GM18873 (cell line): Measurements from ENCODE around the gene NECAB2.

Source experiments
- ATAC-seq: cut with Tn5 transposase; IDR thresholded peaks from one replicate; pipeline ENCODE4 v1.9.1; 2021; ENCODE audit warnings: mild to moderate bottlenecking, moderate library complexity, moderate number of reproducible peaks; ENCODE audit not compliant: unreplicated experiment, low FRiP score

Gene NECAB2

DNA sequence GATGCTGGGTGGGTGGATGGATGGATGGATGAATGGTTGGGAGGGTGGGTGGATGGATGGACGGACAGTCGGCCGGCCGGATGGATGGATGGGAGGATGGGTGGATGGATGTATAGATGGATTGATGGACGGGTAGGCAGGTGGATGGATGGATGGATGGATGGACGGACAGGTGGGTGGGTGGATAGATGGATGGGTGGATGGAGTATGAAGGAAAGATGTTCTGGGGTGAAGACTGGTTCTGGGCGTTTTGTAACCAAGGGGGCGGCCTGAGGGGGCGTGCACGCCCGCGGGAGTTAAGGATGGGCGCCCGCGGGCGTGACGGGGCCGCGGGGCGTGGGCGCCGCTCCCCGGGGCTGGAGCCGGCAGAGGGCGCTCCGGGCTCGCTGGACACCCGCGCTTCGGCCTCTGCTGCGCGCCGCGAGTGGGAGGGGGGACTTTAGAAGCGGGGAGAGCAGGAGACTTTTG, at the start of gene NECAB2:
NECAB2 (plus strand) TSS at position 407 of the 468 bp plus-strand sequence. CDS start 405 bp downstream, outside the sequence.
- ATAC-seq: no peak

DNA sequence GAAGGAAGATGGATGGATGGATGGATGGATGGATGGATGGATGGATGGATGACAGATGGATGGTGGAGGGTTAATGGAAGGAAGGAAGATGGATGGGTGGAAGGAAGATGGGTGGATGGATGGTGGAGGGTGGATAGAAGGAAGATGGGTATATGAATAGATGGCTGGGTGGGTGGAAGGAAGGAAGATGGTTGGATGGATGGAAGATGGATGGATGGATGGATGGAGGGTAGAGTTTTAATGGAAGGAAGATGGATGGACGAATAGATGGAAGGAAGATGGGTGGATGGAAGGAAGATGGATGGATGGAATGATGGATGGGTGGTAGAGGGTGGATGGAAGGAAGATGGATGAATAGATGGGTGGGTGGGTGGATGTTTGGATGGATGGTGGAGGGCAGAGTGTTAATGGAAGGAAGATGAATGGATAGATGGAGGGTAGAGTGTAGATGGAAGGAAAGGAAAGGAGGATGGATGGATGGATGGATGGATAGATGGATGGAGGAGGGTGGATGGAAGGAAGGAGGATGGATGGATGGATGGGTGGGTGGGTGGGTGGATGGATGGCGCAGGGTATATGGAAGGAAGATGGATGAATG, 47.1 kb upstream of the NECAB2 start:
- no peak for ATAC-seq

DNA sequence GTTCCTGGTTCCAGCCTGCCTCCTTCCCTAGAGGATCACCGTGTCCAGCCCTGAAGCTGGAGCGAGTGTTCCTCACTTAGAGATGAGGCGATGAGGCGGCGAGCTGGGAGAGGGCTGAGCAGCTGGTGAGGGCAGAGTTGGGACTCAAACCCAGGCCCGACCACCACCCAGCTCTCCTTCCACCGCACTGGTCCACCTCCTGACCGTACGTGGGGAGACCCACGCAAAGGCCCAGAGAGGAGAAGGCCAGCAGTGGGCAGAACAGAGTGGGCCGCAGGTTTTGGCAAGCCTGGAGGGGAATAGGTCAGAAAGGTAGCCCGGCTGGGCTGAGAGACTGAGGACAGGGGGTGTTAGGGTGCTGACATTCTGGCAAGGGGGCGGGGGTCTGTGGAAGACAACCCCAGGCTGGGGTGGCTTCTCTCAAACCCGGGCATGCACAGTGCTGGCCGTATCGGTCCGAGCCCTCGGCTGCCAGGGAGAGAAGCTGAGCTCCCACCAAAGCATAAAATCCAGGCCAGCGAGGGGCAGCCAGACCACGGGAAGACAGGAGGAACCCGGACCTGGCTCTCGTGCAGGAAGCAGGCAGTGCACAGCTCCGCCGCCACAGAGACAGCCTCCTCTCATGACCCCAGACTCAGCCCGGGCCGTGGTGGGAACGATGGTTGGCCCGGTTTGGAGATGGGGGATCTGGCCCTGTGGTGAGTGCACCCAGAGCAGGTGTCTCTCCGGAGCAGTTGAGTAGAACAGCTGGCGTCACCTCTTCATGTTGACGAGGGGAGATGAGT, 44.3 kb upstream of the NECAB2 start:
- ATAC-seq: no peak

DNA sequence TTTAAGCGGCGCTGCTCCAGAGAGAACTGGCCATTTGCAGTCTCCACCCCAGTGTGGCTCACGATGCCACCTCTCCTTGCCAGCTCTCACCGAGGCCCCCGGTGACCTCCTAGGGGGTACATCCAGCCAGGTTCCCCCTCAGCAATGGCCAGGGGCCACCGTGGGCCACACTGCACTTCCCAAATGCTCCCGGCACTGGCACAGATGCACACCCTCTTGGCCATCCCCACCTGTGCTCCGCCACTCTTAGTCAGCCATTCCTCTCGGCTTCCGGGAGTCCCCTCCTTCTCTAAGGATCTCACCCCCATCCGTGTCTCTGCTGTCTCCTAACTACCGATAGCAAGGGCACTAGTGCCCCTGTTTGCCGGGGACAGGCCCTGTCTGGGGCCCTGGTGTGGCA, 43.4 kb upstream of the NECAB2 start:
- no peak for ATAC-seq

DNA sequence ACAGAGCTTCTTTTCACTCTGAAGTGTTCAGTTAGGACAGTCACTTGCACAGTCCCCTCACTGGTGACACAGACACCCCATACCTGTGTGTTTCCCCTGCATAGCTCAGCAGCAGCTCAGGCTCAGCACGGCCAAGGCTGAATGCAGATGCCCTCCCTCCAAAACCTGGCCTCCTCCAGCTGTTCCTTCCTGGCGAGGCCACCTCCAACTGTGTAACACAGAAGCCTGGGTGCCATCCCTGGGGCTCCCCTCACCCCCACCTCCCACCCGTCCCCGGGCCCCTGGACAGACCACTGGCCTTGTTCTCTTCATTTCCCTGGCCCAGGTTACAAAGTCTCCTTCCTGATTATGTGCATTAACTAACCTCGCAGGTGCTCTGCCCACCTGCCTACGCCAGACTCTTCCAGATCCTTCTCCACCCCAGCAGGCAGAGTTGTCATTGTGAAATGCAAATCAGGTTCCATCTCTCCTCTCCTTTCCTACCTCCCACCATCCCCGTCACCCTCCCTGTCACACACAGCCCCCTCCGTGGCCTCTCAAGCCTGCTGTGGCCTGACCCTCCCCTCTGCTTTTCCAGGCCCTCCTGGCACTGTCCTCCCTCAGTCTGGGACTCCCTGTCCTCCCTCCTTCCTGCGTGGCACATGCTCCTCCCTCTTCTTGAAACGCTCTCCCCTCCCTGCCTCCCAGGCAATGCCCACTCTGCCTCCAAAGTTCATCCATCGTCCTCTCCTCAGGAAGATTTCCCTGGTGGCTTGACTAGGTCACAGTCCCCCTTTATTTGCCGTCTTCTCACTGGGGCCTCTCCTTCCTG, 42.7 kb upstream of the NECAB2 start:
- ATAC-seq: no peak

DNA sequence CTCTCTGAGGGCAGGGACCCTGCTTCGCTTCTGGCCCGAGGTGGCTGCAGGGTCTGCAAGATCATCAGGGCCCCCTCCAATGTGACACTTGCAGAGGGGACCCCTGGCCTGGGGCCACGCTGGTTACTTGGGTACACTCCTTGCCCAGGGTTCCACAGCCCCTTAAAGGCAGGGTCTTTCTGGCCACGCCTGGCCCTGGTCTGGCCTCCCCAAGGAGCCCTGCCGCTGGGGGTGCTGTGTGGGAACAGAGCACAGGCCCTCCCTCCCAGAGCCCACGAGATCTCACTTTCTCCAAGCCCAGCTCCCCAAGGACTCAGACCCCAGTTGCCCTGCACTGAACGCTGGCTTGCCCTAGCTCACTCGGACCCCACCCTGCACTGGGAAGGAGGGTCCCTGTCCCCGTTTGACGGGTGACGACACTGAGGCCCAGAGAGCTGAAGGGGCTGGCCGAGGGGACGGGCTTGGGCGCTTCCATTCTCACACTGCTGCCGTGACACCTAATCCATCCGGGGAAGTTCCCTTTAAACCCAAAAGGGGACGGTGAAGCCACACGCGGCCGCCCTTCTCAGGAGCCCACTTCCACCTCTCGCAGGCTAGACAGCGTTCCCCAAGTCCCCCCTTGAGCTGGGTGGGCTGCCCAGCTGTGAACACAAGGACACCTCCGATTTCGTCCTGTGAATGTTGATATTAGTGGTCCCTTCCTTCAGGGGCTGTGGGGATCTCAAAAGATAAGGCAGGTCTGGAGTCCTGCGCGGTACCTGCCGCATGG, 41.9 kb upstream of the NECAB2 start:
- ATAC-seq: no peak

DNA sequence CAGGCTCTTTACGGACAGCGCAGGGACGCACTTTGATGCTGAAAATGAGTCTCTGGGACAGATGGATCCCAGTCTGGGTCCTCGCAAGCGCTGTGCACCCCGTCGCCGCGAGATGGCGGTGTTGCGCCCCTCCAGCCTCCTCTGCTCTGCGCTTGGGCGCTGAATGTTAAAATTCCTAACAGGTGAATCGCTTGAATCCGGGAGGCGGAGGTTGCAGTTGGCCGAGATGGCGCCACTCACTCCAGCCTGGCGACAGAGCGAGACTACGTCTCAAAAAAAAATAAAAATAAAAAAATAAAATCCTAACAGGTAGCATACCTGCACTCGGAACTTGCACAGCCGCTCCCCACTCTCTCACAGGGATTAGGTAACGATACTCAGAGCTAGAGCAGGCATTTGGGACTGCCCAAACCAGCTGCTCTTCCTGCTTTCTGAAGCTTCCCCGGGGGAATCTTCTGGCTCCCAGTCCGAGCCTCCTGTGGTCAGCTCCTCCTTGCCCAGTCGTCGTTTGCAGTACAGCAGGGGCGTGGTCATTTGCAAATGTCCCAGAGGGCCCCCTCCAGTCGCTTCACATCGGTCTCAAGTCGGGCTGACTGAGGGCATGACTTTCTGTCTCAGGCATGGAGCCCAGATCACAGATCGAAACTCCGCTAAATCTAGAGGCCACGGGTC, 41.2 kb upstream of the NECAB2 start:
- ATAC-seq: no peak

DNA sequence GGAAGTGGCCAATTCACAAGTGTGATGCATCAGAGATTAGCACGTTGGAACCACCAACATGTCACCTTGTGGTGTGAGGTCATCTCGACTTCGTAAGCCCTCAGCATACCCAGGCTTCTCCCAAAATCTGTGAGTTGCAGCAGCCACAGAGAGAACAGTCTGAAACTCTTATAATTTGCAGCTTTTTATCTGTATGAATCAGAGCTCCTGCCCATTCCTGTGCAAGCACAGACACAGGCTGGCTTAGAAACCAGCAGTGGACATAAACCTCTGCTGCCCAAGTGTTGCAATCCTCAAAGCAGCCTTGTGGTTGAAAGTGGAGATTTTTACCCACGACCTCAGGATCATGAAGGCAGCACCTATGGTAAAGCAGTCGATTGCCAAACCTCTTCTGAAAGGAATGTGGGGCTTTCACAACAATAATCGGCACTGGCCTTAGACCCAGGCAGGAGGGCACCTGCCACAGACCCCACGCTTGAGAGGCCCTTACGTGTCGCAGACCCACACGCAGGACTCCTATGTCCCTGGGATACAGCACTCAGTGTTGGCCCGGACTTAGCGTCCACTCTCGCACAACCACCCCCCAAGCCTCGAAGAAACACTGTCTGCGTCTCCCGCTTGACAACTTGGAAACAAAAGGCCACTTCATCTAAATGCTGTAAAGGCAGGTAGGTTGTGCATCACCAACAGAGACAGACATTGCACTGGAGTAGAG, 39.5 kb upstream of the NECAB2 start:
- ATAC-seq: no peak

DNA sequence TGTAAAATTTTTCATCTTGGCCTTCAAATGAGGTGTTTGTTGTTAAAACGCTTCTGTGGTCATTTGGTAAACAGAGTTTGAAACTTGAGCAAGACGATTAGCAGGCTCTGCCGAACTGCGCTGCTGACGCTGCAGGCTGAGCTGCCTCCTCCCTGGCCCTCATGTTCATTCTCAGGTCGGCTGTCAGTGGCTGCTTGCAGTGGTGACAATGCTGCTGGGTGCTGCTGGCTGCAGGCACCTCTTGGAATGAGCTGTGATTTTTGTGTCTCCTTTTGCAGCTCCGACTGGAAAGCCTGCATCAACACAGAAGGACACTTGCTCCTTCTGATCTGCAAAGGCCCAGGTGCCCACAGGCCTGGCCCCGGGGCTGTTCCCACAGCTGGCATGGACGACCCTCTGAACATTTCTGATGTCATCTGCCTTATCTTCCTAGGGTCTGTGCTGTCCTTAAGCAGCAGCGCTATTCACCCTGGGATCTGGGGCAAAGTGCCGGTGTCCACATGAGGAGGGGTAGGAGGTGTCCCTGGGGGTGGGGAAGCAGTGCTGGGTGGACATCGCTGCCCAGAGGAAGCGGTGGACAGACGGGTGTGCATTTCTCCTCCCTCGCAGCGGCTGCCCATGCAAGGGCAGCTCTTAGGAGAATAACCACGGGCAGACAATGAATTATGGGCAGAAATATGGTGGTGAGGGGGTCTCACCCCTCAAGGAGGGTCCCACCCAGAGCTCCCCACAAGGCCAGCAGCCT, 38.1 kb upstream of the NECAB2 start:
- ATAC-seq: no peak

DNA sequence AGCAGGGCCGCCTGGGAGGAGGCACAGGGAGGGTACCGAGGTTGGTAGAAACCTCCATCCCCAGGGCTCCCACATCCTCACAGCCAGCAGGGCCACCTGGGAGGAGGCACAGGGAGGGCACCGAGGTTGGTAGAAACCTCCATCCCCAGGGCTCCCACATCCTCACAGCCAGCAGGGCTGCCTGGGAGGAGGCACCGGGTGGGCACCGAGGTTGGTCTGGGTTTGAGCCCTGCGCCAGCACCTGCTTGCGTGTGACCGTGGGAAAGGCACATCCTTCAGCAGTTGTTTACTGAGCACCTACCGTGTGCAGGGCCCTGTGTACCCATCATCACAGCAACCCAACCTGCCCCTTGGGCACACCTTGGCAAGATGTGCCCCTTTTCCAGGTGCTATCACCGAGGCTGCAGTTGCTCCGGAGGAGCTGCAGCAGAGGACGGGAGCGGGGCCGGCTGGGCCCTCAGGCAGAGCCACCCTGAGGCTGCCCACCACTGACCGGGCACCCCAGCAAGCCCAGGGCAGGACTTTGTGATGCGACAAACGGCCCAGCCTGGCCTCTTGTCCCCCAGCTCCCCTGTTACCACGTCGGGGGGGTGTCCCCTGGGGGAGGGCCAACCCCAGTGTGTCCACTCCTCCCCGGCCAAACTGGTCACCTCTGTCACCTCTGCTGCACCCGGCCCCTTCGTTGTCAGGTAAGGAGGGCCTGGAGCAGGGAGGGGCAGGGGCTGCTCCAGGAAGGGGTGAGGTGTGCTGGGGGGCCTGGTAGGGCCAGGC, 37.1 kb upstream of the NECAB2 start:
- ATAC-seq: no peak

DNA sequence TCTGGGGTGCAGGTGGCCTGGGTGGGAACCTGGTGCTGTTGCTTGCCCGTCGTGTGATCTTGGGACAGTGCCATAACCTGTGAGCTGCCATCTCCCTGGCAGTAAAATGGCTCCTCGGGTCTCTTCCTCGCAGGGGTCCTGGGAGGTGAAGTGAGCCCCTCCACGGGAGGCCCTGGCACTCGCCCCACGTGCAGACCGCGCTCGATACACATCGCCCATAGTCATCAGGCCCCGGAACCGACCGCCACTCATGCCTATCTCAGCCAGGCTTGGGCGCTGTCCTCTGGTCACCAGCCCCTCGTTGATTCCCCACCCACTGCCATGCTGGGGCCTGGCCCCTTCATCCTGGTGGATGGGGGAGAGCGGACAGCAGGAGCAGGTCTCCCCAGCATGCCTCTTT, 36.5 kb upstream of the NECAB2 start:
- no peak for ATAC-seq

DNA sequence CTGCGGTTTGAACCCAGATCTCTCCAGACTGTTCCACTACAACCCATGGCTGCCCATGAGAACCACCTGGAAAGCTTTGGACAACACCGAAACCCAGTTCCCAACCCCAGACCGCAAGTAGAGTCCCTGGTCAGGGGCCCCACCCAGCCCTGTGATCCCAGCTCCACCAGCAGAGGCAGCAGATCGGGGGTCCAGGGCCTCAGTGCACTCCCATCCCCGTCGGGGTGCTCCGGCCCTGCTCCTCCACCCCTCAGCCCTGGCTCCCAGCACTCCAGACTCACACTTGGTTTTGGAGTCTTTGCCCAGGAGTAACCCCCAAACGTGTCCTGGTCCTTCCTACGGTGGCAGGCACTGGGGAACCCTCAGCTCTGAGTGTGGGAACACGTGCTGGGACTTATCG, 35.7 kb upstream of the NECAB2 start:
- no peak for ATAC-seq

DNA sequence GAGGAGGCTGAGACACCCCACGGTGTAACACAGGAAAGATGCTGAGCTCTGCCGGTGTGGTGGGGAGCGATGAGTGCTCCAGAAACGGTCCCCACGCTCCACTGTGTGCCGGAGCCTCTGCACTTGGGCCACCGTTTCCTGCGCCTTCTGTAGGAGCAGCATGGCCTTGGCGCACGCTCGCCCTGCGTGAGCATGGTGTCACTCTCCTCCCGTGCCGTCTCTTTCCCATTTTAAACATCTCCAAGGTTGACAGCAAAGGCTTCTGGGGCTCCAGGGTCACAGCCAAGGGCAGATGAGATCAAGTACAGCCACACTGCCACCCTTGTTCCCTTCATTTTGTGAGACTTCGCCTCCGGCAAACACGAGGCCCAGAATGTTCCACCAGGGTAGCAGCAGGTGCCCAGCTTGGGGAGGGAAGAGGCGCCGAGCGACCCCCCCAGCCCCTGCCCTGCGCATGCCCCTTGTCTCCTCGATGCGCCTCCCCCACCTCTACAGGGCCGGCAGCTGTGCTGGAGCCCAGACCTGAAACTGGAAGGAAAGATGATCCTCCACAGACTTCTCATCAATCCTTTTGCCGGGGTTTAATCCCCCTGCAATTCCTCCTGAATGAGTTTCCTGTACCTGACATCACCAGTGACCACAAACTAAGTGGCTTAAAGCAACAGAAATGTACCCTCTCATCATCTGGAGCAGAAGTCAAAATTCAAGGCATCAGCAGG, 34.9 kb upstream of the NECAB2 start:
- ATAC-seq: no peak

DNA sequence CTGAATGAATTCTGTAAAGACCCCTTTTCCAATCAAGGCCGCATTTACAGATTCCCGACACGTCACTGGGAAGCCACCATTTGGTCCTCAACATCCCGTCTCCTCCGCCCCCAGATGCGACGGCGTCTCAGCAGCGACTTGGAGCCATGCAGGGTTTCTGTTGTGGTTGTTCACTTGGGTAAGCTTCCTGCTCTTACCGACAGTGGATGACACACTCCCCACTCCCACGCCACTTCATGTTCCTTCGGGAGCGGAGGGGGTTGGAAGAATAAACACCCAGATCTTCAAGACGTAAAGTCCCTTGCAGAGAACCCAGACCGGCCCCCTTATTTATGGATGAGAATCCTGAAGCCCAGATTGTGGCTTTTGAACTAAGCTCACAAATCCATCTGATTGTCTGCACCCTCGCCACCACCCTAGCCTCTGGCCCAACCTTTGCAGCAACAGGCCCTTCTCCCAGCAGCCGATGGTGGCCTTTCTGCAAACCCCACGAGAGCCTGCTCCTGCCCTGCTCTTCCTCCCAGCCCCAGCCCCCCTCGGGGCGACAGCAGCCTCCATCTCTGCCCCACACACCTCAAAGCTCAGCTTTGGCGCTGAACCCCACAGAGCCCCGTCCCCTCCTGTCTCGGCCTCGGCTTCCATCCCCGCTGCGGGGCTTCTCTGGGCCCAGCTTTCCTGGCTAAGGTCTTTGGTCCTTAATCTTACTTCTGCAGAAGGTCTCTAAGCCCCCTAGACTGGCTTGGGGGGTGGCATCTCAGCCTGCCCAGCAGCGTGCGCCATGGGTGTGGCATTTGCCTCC, 34.0 kb upstream of the NECAB2 start:
- ATAC-seq: no peak

DNA sequence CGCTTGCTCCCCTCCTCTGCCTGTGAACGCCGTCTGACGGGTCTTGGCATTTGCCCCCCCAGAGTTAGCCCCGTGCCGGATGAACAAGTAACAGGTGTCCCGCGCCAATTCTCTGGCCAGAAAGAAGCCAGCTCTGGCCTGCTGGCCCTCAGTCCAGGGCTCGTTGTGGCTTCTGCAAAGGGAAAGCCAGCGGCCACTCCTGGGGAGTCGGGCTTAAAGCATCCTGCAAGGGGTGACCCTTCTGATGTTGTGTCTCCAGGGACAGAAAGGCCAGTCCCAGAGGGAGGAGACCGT, 33.4 kb upstream of the NECAB2 start:
- no peak for ATAC-seq

DNA sequence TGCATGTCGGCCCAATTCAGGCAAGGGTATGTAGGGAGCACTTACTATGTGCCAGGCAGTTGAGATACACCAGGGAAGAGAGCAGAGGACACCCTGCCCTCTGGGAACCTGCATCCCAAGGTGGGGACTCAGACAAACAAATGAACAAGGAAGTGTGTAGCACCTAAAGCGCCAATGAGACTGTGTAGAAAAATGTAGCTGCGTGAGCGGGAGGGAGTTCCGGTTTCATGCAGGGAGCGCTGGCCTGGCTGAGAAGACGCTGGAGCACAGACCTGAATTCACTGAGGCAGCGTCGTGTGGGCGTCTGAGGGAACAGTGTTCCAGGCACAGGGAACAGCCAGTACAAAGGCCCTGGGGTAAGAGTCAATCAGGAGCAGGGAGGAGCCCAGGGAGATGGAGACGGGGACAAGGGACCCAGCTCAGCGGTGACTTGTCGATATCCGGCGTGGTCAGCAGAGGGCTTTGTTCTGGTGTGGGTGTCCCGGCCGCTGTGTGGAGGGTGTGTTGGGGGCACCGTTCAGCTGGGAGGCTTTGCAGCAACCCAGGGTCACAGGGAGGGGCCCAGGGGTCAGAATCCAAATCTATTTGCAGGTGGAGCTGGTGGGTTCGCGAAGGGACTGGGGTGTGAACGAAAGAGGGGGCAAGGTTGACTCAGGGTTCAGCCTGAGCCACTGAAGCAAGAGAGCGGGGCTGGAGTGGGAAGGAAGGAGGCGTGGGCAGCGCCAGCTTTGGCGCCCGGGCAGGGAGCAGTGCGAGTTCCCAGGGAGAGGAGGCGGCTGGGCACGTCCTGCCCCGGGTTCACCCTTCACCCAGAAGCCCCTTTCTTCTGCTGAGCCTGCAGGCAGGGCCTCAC, 32.8 kb upstream of the NECAB2 start:
- no peak for ATAC-seq
